H1 (cell line): ENCODE data around the gene PDE8B. TPM values are rescaled to one million over a fixed set of nuclear protein-coding genes. Genes with fewer than 3 reads are reported as not detected.

Source experiments
- CTCF ChIA-PET: fragments of 300-600 bp; sonication (Branson Sonifier 250); formaldehyde crosslinking; loops from one replicate; lab custom pipeline; 2021; ENCODE audit not compliant: partially characterized antibody; lab: Charles Lee
- POLR2A ChIA-PET: fragments of 300-600 bp; sonication (Branson Sonifier 250); formaldehyde crosslinking; loops from one replicate; lab custom pipeline; 2021; ENCODE audit warnings: inconsistent platforms; ENCODE audit not compliant: partially characterized antibody; lab: Charles Lee
- DNase-seq, 2 experiments: peaks; one replicate each; pipeline versions ENCODE4 v3.0.0 to v3.0.0-alpha.2; 2010 to 2022; ENCODE audit warnings: low spot score in 2 of 2, low read depth in 1 of 2, mixed read lengths in 1 of 2
- FAIRE-seq: peaks from 2 replicates; lab custom pipeline; 2011; peaks lifted over from hg19 to GRCh38; lab: Jason Lieb, UNC
- H2AFZ ChIP-seq: 2 replicates; pipeline ENCODE4 v1.8.1; 2012; ENCODE audit warnings: low read length, inconsistent platforms
- H2AK5ac ChIP-seq: 2 replicates; pipeline ENCODE4 v1.6.1; 2013; ENCODE audit warnings: low read depth, low read length
- H2BK120ac ChIP-seq: replicated peaks from 2 replicates; pipeline ENCODE3; 2013; ENCODE audit warnings: low read depth, low read length, inconsistent platforms
- H2BK12ac ChIP-seq: 2 replicates; pipeline ENCODE4 v1.6.1; 2013; ENCODE audit warnings: low read depth, low read length
- H2BK15ac ChIP-seq: 2 replicates; pipeline ENCODE4 v1.6.1; 2013; ENCODE audit warnings: low read length
- H2BK20ac ChIP-seq: 2 replicates; pipeline ENCODE4 v1.6.1; 2013; ENCODE audit warnings: low read length
- H2BK5ac ChIP-seq: 2 replicates; pipeline ENCODE4 v1.6.1; 2013; ENCODE audit warnings: low read depth, low read length
- H3K14ac ChIP-seq: 2 replicates; pipeline ENCODE4 v1.6.1; 2013; ENCODE audit warnings: inconsistent platforms; ENCODE audit not compliant: insufficient read length
- H3K18ac ChIP-seq: 2 replicates; pipeline ENCODE4 v1.6.1; 2013; ENCODE audit warnings: low read length; ENCODE audit errors: extremely low read depth
- H3K23ac ChIP-seq: 2 replicates; pipeline ENCODE4 v1.6.1; 2013; ENCODE audit warnings: inconsistent platforms; ENCODE audit not compliant: insufficient read length
- H3K23me2 ChIP-seq: 2 replicates; pipeline ENCODE4 v1.6.1; 2013; ENCODE audit warnings: low read depth, low read length
- H3K27ac ChIP-seq: 2 replicates; pipeline ENCODE4 v1.6.1; 2011; ENCODE audit warnings: low read depth, low read length, inconsistent platforms
- H3K27me3 ChIP-seq, 4 experiments: replicated peaks in 1 of 4; 1 replicate in 1 of 4; 2 replicates in 3 of 4; pipeline versions ENCODE4 v1.6.1 to v1.8.1; 2011 to 2013; ENCODE audit warnings: low read length in 3 of 4, mild to moderate bottlenecking in 3 of 4, inconsistent platforms in 2 of 4, mixed read lengths in 2 of 4, moderate library complexity in 1 of 4; ENCODE audit not compliant: control insufficient read depth in 3 of 4, insufficient read depth in 3 of 4; ENCODE audit errors: extremely low read depth in 1 of 4
- H3K36me3 ChIP-seq, 4 experiments: 2 replicates each; pipeline versions ENCODE4 v1.6.1 to v1.8.1; 2011 to 2013; ENCODE audit warnings: mild to moderate bottlenecking in 4 of 4, low read length in 3 of 4, moderate library complexity in 2 of 4, control low read depth in 1 of 4, inconsistent platforms in 1 of 4; ENCODE audit not compliant: insufficient read depth in 4 of 4, control insufficient read depth in 2 of 4
- H3K4ac ChIP-seq: replicated peaks from 2 replicates; pipeline ENCODE3; 2013; ENCODE audit warnings: low read length, low read depth, mixed read lengths, inconsistent platforms; ENCODE audit not compliant: insufficient read length
- H3K4me1 ChIP-seq, 4 experiments: replicated peaks in 1 of 4; 1 replicate in 1 of 4; 2 replicates in 3 of 4; pipeline versions ENCODE4 v1.6.1 to v1.8.1; 2011 to 2013; ENCODE audit warnings: low read length in 3 of 4, inconsistent platforms in 2 of 4, mixed read lengths in 1 of 4; ENCODE audit not compliant: insufficient read depth in 4 of 4, control insufficient read depth in 3 of 4
- H3K4me2 ChIP-seq, 2 experiments: 2 replicates each; pipeline versions ENCODE4 v1.6.1 to v1.8.1; 2011 to 2013; ENCODE audit warnings: low read depth in 2 of 2, low read length in 2 of 2, control low read depth in 1 of 2, inconsistent platforms in 1 of 2, mild to moderate bottlenecking in 1 of 2; ENCODE audit not compliant: insufficient read depth in 1 of 2
- H3K4me3 ChIP-seq, 4 experiments: fragments of 200-600, 300-600 bp in 1 of 4; sonication (generic), shearing (Covaris generic), sonication (Bioruptor Twin) in 1 of 4; 2 replicates each; pipeline versions ENCODE4 v1.5.1 to v1.8.1; 2011 to 2016; ENCODE audit warnings: low read length in 4 of 4, low read depth in 3 of 4, control low read depth in 2 of 4, inconsistent platforms in 2 of 4, mild to moderate bottlenecking in 2 of 4, mixed read lengths in 1 of 4, moderate library complexity in 1 of 4; ENCODE audit not compliant: insufficient read depth in 2 of 4; ENCODE audit errors: extremely low read depth in 1 of 4
- H3K56ac ChIP-seq: replicated peaks from 2 replicates; pipeline ENCODE3; 2013; ENCODE audit warnings: low read depth, mild to moderate bottlenecking, mixed read lengths, low read length, inconsistent platforms; ENCODE audit not compliant: insufficient read length
- H3K79me1 ChIP-seq: 2 replicates; pipeline ENCODE4 v1.6.1; 2013; ENCODE audit warnings: low read depth, low read length, control low read depth
- H3K79me2 ChIP-seq, 2 experiments: 2 replicates each; pipeline versions ENCODE4 v1.6.1 to v1.8.1; 2012 to 2013; ENCODE audit warnings: low read length in 2 of 2, mild to moderate bottlenecking in 2 of 2, inconsistent platforms in 1 of 2; ENCODE audit not compliant: insufficient read depth in 2 of 2, control insufficient read depth in 1 of 2
- H3K9ac ChIP-seq, 4 experiments: replicated peaks in 1 of 4; 1 replicate in 1 of 4; 2 replicates in 3 of 4; pipeline versions ENCODE4 v1.6.1 to v1.8.1; 2011 to 2013; ENCODE audit warnings: low read depth in 3 of 4, low read length in 3 of 4, control low read depth in 2 of 4, mild to moderate bottlenecking in 2 of 4, moderate library complexity in 2 of 4, inconsistent platforms in 1 of 4; ENCODE audit errors: extremely low read depth in 1 of 4
- H3K9me3 ChIP-seq, 2 experiments: 2 replicates each; pipeline versions ENCODE4 v1.6.1 to v1.8.1; 2012 to 2013; ENCODE audit warnings: mild to moderate bottlenecking in 2 of 2, moderate library complexity in 2 of 2, control low read depth in 1 of 2, inconsistent platforms in 1 of 2, low read depth in 1 of 2, low read length in 1 of 2, mixed read lengths in 1 of 2; ENCODE audit not compliant: insufficient read depth in 2 of 2
- H4K20me1 ChIP-seq, 2 experiments: replicated peaks in 1 of 2; 2 replicates each; pipeline versions ENCODE3 to v1.8.1; 2011 to 2013; ENCODE audit warnings: inconsistent platforms in 2 of 2, low read length in 2 of 2, mild to moderate bottlenecking in 1 of 2; ENCODE audit not compliant: insufficient read depth in 2 of 2, control insufficient read depth in 1 of 2
- H4K5ac ChIP-seq: 2 replicates; pipeline ENCODE4 v1.6.1; 2013; ENCODE audit warnings: low read length, low read depth, mixed read lengths, inconsistent platforms; ENCODE audit not compliant: insufficient read length
- H4K8ac ChIP-seq: 2 replicates; pipeline ENCODE4 v1.8.0; 2013; ENCODE audit warnings: mild to moderate bottlenecking, moderate library complexity, low read length, inconsistent platforms; ENCODE audit not compliant: insufficient read depth; ENCODE audit errors: extremely low read depth
- H4K91ac ChIP-seq: replicated peaks from 2 replicates; pipeline ENCODE3; 2013; ENCODE audit warnings: low read length, mixed read lengths, inconsistent platforms; ENCODE audit not compliant: insufficient read length
- KDM1A ChIP-seq: fragments of 200-600, 300-600 bp; sonication (generic); IDR thresholded peaks from 2 replicates; pipeline ENCODE4 v1.7.1; 2016; ENCODE audit warnings: mild to moderate bottlenecking, low read length, borderline replicate concordance
- POLR2A ChIP-seq, 2 experiments: IDR thresholded peaks; 1 replicate in 1 of 2; 2 replicates in 1 of 2; pipeline ENCODE4 v1.6.1; 2011; ENCODE audit warnings: low read depth in 2 of 2, low read length in 2 of 2, mild to moderate bottlenecking in 2 of 2; ENCODE audit errors: control extremely low read depth in 1 of 2
- TCF12 ChIP-seq: IDR thresholded peaks from 2 replicates; pipeline ENCODE4 v1.6.1; 2011; ENCODE audit warnings: low read depth, mild to moderate bottlenecking, low read length
- WGBS, 2 experiments: shearing (Covaris generic) in 1 of 2; methylation state at CpG; one replicate each; pipeline versions ENCODE4 v1.1.6 to v1.1.7; 2013 to 2015; ENCODE audit warnings: low lambda C conversion rate in 2 of 2, mixed read lengths in 2 of 2, inconsistent platforms in 1 of 2, low coverage in 1 of 2, missing lambda C conversion rate in 1 of 2; ENCODE audit not compliant: insufficient replicate concordance in 2 of 2, insufficient coverage in 1 of 2, insufficient read length in 1 of 2; ENCODE audit errors: extremely low coverage in 1 of 2, missing lambda C conversion rate in 1 of 2; 5-methylcytosine and 5-hydroxymethylcytosine counted together
- polyA plus RNA-seq, 7 experiments: library from polyadenylated mRNA; depleted of rRNA in 3 of 7; stranded (reverse) in 5 of 7; unstranded in 2 of 7; fragments of >200 nt in 5 of 7; fragments of 200-250 nt in 2 of 7; gene quantifications; 1 replicate in 5 of 7; 2 replicates in 1 of 7; 4 replicates in 1 of 7; pipeline versions ENCODE4 v1.2.1 to v1.2.3, GENCODE V29; 2011 to 2013; ENCODE audit warnings: missing spikeins in 2 of 7, mixed read lengths in 2 of 7
- total RNA-seq: library from RNA; stranded (reverse); fragmentation: NEBNext Ultra II Directional; extraction: Animal tissue kit (Norgen Biotek cat#: 25700); gene quantifications from 2 replicates; pipeline ENCODE4 v1.2.1, GENCODE V29; 2021

PDE8B gene
- total and polyA plus RNA-seq, 2 of the 8 experiments (the other 6 are each of a cell fraction or from before 2014, with no cell fraction given): 0.32 to 1.1 TPM

DNA sequence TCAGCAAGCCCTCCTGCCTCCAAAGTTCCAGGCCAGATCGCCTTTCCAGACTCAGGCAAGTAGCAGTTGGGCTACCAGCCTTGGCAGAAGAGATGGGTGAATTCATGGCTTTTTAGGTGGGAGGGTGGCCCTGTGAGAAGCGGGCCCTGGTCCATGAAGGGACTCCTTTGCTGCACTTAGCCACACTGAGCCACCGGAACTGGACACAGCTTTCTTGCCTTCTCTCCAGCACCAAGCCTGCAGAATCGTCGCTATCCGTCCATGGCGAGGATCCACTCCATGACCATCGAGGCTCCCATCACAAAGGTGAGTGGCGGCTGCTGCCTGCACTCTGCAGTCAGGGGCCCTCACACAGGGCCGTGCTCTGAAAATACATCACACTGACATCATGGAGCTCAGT lies 196.7 kb downstream of the PDE8B start:
- CTCF ChIA-PET: interaction anchor here (0.6 kb wide), 1 partner anchor 298 kb away, joined by 3 read pairs; no protein-coding TSS in a partner anchor

More for the DNA sequence above, 196.7 kb downstream of the PDE8B start:
- POLR2A ChIA-PET: no interaction called here
- Histone ChIP-seq H3K18ac (no peak overlapping the region), H2BK5ac (no peak overlapping the region), H3K4me2 (no peak overlapping the region), H3K4me1 (no peaks in the 10 kb centered on the region), H4K5ac (no peak overlapping the region), H2BK20ac (no peak overlapping the region), H3K56ac (no peak overlapping the region), H3K27ac (no peak overlapping the region), H2BK120ac (no peak overlapping the region), H3K23me2 (no peaks in the 10 kb centered on the region), H3K4ac (no peak overlapping the region), H3K23ac (no peak overlapping the region), H3K14ac (peak overlapping the region; percentile 87), H3K36me3 (no peaks in the 10 kb centered on the region), H4K20me1 (no peaks in the 10 kb centered on the region), H2AK5ac (no peak overlapping the region), H4K8ac (no peak overlapping the region; the same call in 1 of the 2 replicates), H3K9ac (no peak overlapping the region), H2AFZ (no peak overlapping the region), H3K79me2 (no peaks in the 10 kb centered on the region), H3K79me1 (no peaks in the 10 kb centered on the region), H3K27me3 (no peaks in the 10 kb centered on the region), H2BK15ac (no peak overlapping the region), H4K91ac (no peak overlapping the region), H3K4me3 (no peak overlapping the region), H3K9me3 (no peaks in the 10 kb centered on the region), H2BK12ac (no peak overlapping the region)
- DNase-seq (no peak), FAIRE-seq (no peak)
- 99% methylated on average over 10 of the region's 10 CpGs; no CpG with 5 or more reads in 1 of the 2 experiments for WGBS, 2 experiments
- TF ChIP-seq POLR2A (IDR thresholded peaks at IDR 0.05; ENCODE audit: control extremely low read depth in 1 of 2, low read depth in 2 of 2, low read length in 2 of 2): no peak
- no peak for TF ChIP-seq TCF12
- TF ChIP-seq KDM1A: no peak
